Cerebellar cortex (tissue), 1 donor: ENCODE measurements around the gene FSHB.
"Not testable (repeated sequence)": the region's sequence is repeated elsewhere in the genome, so short reads cannot be mapped to it uniquely, and the experiment has no call there.

Experiments used
- DNase-seq: peaks from one replicate; pipeline ENCODE4 v3.0.0-alpha.2; 2015; ENCODE audit warnings: low spot score

The FSHB gene

GRCh38 chr11:30268638-30269037, 37.8 kb downstream of the FSHB start:
- not testable (repeated sequence) for DNase-seq

DNA sequence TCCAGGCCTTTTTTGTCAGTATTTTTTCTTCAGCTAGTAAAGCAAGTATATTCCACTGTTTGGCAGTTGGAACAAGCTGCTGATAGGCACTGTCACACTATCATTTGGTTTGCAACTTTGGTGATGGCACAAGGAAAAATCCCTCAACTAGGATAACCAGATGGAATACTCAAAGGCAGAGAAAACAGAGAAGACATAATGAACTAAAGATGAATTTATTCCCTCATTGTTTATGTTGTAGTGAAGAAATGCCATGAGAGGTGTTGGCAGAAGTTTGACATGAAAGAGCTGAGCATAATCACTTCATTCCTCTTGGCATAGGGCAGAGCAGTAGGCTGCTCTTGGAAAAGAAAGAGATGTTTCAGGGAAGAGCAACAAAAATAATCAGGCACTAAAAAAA, 39.9 kb downstream of the FSHB start:
- no peak for DNase-seq

- DNase-seq = no peak
These were observed 46.4 kb downstream of the FSHB start for GRCh38 chr11:30277176-30277575.

DNA sequence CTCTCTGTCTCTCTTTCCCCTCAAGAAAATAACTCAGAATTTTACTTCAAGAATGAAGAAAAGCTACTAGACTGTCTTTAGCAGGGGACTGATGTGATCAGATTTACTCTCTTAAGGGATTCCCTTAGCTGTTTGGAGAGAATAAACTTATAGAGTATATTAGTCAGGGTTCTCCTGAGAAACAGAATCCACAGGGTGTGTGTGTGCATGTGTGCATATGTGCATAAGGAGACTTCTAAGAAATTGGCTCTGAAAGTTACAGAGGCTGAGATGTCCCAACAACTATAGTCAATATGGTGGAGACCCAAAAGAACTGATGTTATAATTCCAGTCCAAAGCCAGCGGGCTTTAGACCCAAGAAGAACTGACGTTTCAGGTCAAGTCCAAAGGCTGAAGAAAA, 49.0 kb downstream of the FSHB start:
- DNase-seq = no peak

GRCh38 chr11:30281476-30282288, 50.9 kb downstream of the FSHB start:
- no peak for DNase-seq

DNA sequence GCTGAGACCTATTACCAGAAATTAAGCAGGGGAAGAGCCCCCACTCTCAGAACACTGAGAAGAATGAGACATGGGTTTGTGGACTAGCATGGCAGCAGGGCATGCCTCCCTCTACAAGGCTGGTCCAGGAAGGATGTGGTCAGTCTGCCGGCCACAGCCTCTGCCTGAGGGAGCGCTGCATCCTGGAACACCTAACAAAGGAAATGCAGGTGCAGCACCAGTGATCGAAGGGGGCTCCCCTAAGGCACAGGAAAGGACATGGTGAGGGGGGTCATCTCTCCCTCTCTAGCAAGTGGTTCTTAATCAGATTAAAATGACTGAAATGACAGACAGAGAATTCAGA, 51.4 kb downstream of the FSHB start:
- DNase-seq = no peak
